Measurements from ENCODE around the gene SIRPD. TPM values are rescaled to one million over a fixed set of nuclear protein-coding genes. Genes with fewer than 3 reads are reported as not detected.

Gene SIRPD
- total and polyA plus RNA-seq, 2 of the 13 experiments (the other 11 are each of a cell fraction or from before 2014, with no cell fraction given): not detected

DNA sequence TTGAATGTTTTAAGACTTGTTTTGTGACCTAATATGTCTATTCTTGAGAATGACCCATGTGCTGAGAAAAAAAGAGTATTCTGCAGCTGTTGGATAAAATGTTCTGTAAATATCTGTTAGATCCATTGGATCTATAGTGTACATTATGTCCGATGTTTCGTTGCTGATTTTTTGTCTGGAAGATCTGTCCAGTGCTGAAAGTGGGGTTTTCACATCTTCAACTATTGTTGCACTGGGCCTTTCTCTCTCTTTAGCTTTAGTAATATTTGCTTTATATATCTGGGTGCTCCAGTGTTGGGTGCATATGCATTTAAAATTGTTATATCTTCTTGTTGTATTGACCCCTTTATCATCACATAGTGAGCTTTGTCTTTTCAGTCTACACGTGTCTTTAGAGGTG lies 60.6 kb downstream of the SIRPD start:
- DNase-seq (ENCODE audit: low spot score): no peak
- 11% methylated on average over 3 of the region's 3 CpGs for WGBS (ENCODE audit: low lambda C conversion rate)
- Histone ChIP-seq H3K36me3 (replicated peaks in 1 of 2; ENCODE audit: control insufficient read depth in 1 of 2, insufficient read depth in 2 of 2, low read length in 2 of 2) (no peaks in the 10 kb centered on the region), H3K27ac (ENCODE audit: extremely low read length, insufficient read depth, low read length) (no peak overlapping the region), H3K9me3 (ENCODE audit: low read length) (no peaks in the 10 kb centered on the region), H2AFZ (ENCODE audit: low read length) (no peak overlapping the region), H4K20me1 (ENCODE audit: insufficient read depth, low read length) (no peaks in the 10 kb centered on the region), H3K4me2 (ENCODE audit: low read depth, low read length) (no peak overlapping the region), H3K9ac (ENCODE audit: insufficient read depth, low read depth, low read length) (no peak overlapping the region), H3K79me2 (ENCODE audit: insufficient read depth, low read length) (no peaks in the 10 kb centered on the region), H3K27me3 (ENCODE audit: control insufficient read depth in 1 of 2, insufficient read depth in 2 of 2, low read length in 2 of 2) (peaks cover 0 to 9% of the 10 kb centered on the region in 2 experiments; a peak in 2 of 5 replicates), H3K4me1 (ENCODE audit: insufficient read depth, low read length) (peaks cover 9% of the 10 kb centered on the region; the same call in 1 of the 2 replicates), H3K4me3 (replicated peaks in 1 of 3; ENCODE audit: insufficient read depth in 1 of 3, low read depth in 2 of 3, low read length in 3 of 3) (no peak overlapping the region)
- CTCF ChIA-PET (ENCODE audit: low intra/inter-chr PET ratio, low total read pairs): no interaction called here
- in situ Hi-C loops (cut with HindIII; ENCODE audit: extremely low pct_ligation_motif_present, low pct_unique_long_range_greater_than_20kb) (no loop called here), intact Hi-C loops (cut with micrococcal nuclease; ENCODE audit: unreplicated experiment) (no loop called here)
- ATAC-seq: no peak
- TF ChIP-seq MEF2D (CRISPR knock-in tag; IDR thresholded peaks at IDR 0.05): no peak
- no peak for TF ChIP-seq GLI4 (CRISPR knock-in tag; IDR thresholded peaks at IDR 0.05; ENCODE audit: borderline replicate concordance)
- no peak for TF ChIP-seq ZBTB7A (CRISPR knock-in tag; IDR thresholded peaks at IDR 0.05)
- TF ChIP-seq MIER2 (CRISPR knock-in tag; IDR thresholded peaks at IDR 0.05): peak; percentile 50; the same call in 1 of the 2 replicates
- TF ChIP-seq, protein P1, sequence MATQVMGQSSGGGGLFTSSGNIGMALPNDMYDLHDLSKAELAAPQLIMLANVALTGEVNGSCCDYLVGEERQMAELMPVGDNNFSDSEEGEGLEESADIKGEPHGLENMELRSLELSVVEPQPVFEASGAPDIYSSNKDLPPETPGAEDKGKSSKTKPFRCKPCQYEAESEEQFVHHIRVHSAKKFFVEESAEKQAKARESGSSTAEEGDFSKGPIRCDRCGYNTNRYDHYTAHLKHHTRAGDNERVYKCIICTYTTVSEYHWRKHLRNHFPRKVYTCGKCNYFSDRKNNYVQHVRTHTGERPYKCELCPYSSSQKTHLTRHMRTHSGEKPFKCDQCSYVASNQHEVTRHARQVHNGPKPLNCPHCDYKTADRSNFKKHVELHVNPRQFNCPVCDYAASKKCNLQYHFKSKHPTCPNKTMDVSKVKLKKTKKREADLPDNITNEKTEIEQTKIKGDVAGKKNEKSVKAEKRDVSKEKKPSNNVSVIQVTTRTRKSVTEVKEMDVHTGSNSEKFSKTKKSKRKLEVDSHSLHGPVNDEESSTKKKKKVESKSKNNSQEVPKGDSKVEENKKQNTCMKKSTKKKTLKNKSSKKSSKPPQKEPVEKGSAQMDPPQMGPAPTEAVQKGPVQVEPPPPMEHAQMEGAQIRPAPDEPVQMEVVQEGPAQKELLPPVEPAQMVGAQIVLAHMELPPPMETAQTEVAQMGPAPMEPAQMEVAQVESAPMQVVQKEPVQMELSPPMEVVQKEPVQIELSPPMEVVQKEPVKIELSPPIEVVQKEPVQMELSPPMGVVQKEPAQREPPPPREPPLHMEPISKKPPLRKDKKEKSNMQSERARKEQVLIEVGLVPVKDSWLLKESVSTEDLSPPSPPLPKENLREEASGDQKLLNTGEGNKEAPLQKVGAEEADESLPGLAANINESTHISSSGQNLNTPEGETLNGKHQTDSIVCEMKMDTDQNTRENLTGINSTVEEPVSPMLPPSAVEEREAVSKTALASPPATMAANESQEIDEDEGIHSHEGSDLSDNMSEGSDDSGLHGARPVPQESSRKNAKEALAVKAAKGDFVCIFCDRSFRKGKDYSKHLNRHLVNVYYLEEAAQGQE (IDR thresholded peaks at IDR 0.05; ENCODE audit: borderline replicate concordance in 1 of 2, low read depth in 1 of 2, low read length in 2 of 2): peak in 1 of 2 experiments; percentile 82; a peak in 2 of 4 replicates
- TF ChIP-seq FOXC1 (CRISPR knock-in tag; IDR thresholded peaks at IDR 0.05; ENCODE audit: borderline replicate concordance): no peak
- TF ChIP-seq ZNF337 (CRISPR knock-in tag; IDR thresholded peaks at IDR 0.05; ENCODE audit: borderline replicate concordance, low read depth): no peak
- POLR2A ChIA-PET: no interaction called here
- no peak for FAIRE-seq
- no TSS peak for BruUV-seq (replicated peaks)
